Measurements from ENCODE around the gene CNN2. TPM values are rescaled to one million over a fixed set of nuclear protein-coding genes. Genes with fewer than 3 reads are reported as not detected.

CNN2 gene
- polyA plus RNA-seq, 2 of the 4 experiments (the other 2 are of a cell fraction): 31.7 to 99.3 TPM

DNA sequence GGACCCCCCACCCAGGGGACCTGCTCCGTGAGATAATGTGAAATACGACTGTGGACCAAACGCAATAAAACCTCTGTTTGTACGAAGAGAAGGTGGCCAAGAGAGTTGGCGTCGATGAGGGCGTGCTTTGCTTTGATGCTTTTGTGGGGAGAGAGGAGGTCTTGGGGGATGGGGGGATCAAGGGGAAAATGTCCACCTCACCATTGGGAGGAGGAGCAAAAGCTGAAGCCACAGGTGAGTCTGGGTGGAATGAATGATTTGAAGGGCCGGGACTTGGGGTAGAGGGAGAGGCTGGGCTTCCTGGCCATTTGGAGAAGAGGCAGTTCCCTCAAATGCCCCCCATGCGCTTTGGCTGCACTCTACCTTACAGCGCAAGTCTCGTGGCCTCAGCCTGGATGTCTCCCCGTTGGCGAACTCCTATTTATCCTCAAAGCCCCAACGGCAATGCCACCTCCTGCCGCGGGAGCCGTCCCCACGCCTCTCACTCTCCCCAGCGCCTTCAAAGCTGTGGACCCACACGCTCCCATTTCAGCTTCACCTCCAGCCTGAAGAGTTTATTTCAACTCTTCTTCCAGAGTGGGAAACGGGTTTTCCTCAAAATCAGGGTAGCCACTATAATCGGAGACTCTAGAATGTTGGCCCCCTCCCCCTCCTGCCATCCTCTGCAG, 12.7 kb downstream of the CNN2 start:
- POLR2A ChIA-PET: interaction anchor here (0.9 to 1.4 kb wide), 4 partner anchors 10 to 230 kb away, joined by 4 to 7 read pairs (median 6); partner anchors contain the start of genes CIRBP, CNN2 and RNU6-2
- CTCF ChIA-PET: interaction anchor here (1.2 to 3.0 kb wide), 3 partner anchors 9 to 74 kb away, joined by 5 to 12 read pairs (median 9); partner anchors contain the start of gene CNN2
- H3K4me3 ChIP-seq: no peak overlapping the region; the same call in 2 of the 3 replicates
- H3K4me2 ChIP-seq: peak overlapping the region; percentile 96
- FAIRE-seq (no peak), DNase-seq (ENCODE audit: low read depth in 1 of 2, low spot score in 1 of 2) (no peak), ATAC-seq (no peak)
- H3K27ac ChIP-seq: peak overlapping the region; percentile 36 to 70; a peak in 3 of 6 replicates
- 71% methylated on average over 22 of the region's 22 CpGs for WGBS (ENCODE audit: missing lambda C conversion rate)
- TF ChIP-seq EHF (CRISPR knock-in tag; IDR thresholded peaks at IDR 0.05): no peak
- TF ChIP-seq, protein P1, sequence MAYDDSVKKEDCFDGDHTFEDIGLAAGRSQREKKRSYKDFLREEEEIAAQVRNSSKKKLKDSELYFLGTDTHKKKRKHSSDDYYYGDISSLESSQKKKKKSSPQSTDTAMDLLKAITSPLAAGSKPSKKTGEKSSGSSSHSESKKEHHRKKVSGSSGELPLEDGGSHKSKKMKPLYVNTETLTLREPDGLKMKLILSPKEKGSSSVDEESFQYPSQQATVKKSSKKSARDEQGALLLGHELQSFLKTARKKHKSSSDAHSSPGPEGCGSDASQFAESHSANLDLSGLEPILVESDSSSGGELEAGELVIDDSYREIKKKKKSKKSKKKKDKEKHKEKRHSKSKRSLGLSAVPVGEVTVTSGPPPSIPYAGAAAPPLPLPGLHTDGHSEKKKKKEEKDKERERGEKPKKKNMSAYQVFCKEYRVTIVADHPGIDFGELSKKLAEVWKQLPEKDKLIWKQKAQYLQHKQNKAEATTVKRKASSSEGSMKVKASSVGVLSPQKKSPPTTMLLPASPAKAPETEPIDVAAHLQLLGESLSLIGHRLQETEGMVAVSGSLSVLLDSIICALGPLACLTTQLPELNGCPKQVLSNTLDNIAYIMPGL (CRISPR knock-in tag; IDR thresholded peaks at IDR 0.05; ENCODE audit: borderline replicate concordance): no peak
- TF ChIP-seq, protein P2, sequence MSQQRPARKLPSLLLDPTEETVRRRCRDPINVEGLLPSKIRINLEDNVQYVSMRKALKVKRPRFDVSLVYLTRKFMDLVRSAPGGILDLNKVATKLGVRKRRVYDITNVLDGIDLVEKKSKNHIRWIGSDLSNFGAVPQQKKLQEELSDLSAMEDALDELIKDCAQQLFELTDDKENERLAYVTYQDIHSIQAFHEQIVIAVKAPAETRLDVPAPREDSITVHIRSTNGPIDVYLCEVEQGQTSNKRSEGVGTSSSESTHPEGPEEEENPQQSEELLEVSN (IDR thresholded peaks at IDR 0.05; ENCODE audit: borderline replicate concordance, low read depth): no peak
- TF ChIP-seq MAZ (IDR thresholded peaks at IDR 0.05; ENCODE audit: borderline replicate concordance, low read depth, low read length): no peak
- no peak for TF ChIP-seq HOXB5 (CRISPR knock-in tag; IDR thresholded peaks at IDR 0.05)
- TF ChIP-seq, protein P3, sequence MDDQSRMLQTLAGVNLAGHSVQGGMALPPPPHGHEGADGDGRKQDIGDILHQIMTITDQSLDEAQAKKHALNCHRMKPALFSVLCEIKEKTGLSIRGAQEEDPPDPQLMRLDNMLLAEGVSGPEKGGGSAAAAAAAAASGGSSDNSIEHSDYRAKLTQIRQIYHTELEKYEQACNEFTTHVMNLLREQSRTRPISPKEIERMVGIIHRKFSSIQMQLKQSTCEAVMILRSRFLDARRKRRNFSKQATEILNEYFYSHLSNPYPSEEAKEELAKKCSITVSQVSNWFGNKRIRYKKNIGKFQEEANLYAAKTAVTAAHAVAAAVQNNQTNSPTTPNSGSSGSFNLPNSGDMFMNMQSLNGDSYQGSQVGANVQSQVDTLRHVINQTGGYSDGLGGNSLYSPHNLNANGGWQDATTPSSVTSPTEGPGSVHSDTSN (IDR thresholded peaks at IDR 0.05): no peak
- TF ChIP-seq CBX8 (IDR thresholded peaks at IDR 0.05): no peak
- no peak for TF ChIP-seq EHMT2 (IDR thresholded peaks at IDR 0.05; ENCODE audit: low read depth)
- no peak for TF ChIP-seq KDM5A (IDR thresholded peaks at IDR 0.05)
- TF ChIP-seq NFE2L2 (conservative IDR thresholded peaks at IDR 0.05; ENCODE audit: low read length): no peak
- no peak for TF ChIP-seq CHD2 (IDR thresholded peaks at IDR 0.05; ENCODE audit: low read length, partially characterized antibody)
- no peak for TF ChIP-seq KDM1A (IDR thresholded peaks at IDR 0.05; ENCODE audit: low read depth)
- no peak for TF ChIP-seq MYC (IDR thresholded peaks at IDR 0.05; ENCODE audit: borderline replicate concordance, low read length)
- TF ChIP-seq, protein P4, sequence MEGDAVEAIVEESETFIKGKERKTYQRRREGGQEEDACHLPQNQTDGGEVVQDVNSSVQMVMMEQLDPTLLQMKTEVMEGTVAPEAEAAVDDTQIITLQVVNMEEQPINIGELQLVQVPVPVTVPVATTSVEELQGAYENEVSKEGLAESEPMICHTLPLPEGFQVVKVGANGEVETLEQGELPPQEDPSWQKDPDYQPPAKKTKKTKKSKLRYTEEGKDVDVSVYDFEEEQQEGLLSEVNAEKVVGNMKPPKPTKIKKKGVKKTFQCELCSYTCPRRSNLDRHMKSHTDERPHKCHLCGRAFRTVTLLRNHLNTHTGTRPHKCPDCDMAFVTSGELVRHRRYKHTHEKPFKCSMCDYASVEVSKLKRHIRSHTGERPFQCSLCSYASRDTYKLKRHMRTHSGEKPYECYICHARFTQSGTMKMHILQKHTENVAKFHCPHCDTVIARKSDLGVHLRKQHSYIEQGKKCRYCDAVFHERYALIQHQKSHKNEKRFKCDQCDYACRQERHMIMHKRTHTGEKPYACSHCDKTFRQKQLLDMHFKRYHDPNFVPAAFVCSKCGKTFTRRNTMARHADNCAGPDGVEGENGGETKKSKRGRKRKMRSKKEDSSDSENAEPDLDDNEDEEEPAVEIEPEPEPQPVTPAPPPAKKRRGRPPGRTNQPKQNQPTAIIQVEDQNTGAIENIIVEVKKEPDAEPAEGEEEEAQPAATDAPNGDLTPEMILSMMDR (IDR thresholded peaks at IDR 0.05): no peak
- no peaks in the 10 kb centered on the region for H3K9me3 ChIP-seq
- H3K4me1 ChIP-seq: peaks cover 19% of the 10 kb centered on the region

DNA sequence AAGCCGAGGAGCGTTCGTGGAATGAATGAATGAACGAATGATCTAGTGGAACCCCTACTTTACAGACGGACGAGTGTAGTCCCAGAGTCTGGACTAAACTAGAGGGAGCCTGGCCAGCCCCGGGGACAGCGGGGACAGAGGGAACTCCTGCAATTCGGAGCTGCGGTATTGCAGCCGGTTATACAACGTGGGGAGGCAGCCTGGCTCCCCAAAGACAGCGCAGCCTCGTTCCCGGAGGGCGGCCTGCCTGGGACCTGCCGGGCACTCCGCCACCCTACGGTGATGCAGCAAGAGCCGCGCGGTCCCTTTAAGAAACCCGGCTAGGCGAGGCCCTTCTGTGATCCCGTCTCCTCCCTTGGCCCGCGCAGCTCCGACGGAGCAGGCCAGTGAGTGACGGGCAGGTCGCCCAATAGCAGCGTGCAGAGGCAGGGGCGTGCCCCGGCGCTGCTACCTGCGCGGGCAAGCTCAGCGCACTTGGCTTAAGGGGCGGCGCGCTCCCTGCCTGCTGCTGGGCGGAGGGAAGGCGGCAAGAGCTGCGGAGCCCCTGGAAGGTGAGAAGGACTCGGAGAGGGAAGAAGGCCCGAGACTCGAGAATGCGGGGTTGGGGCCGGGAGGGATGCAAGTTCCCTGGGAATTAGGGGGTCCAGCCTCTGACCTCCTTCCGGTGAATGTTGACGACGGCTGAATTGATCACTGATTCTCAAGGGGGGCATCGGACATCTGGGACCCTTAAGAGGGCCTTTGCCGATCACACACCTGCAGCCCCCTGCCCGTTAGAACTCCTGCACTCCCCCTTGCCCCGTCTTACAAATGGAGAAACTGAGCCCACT, 13.5 kb downstream of the CNN2 start, which contains the start of gene ABCA7:
TSS of gene ABCA7 (plus strand) at position 462 of the 830 bp plus-strand sequence. CDS start 1,255 bp downstream, outside the sequence.
- DNase-seq (ENCODE audit: low read depth in 1 of 2, low spot score in 1 of 2): peak; percentile 68 to 98
- FAIRE-seq: no peak
- ATAC-seq: peak; percentile 69 to 82
- peaks cover 19% of the 10 kb centered on the region for H3K4me1 ChIP-seq
- peak within 1 kb of the TSS; percentile 51 for H3K4me3 ChIP-seq
- H3K9me3 ChIP-seq: no peaks in the 10 kb centered on the region
- H3K4me2 ChIP-seq: peak within 1 kb of the TSS; percentile 96
- WGBS (ENCODE audit: missing lambda C conversion rate): 14% methylated on average over 23 of the region's 56 CpGs
- H3K27ac ChIP-seq: peak within 1 kb of the TSS; percentile 62 to 86
- POLR2A ChIA-PET: interaction anchor here (0.9 to 1.4 kb wide), 4 partner anchors 11 to 229 kb away, joined by 4 to 7 read pairs (median 6); partner anchors contain the start of genes CIRBP, CNN2 and RNU6-2
- CTCF ChIA-PET: interaction anchor here (1.2 to 3.0 kb wide), 4 partner anchors 9 to 73 kb away, joined by 3 to 12 read pairs (median 7); partner anchors contain the start of gene CNN2
- TF ChIP-seq HOXB13 (CRISPR knock-in tag; IDR thresholded peaks at IDR 0.05; ENCODE audit: low read depth): no peak
- TF ChIP-seq CBX8 (IDR thresholded peaks at IDR 0.05): no peak
- TF ChIP-seq FOSB (CRISPR knock-in tag; IDR thresholded peaks at IDR 0.05): peak; percentile 68
- TF ChIP-seq, protein P5, sequence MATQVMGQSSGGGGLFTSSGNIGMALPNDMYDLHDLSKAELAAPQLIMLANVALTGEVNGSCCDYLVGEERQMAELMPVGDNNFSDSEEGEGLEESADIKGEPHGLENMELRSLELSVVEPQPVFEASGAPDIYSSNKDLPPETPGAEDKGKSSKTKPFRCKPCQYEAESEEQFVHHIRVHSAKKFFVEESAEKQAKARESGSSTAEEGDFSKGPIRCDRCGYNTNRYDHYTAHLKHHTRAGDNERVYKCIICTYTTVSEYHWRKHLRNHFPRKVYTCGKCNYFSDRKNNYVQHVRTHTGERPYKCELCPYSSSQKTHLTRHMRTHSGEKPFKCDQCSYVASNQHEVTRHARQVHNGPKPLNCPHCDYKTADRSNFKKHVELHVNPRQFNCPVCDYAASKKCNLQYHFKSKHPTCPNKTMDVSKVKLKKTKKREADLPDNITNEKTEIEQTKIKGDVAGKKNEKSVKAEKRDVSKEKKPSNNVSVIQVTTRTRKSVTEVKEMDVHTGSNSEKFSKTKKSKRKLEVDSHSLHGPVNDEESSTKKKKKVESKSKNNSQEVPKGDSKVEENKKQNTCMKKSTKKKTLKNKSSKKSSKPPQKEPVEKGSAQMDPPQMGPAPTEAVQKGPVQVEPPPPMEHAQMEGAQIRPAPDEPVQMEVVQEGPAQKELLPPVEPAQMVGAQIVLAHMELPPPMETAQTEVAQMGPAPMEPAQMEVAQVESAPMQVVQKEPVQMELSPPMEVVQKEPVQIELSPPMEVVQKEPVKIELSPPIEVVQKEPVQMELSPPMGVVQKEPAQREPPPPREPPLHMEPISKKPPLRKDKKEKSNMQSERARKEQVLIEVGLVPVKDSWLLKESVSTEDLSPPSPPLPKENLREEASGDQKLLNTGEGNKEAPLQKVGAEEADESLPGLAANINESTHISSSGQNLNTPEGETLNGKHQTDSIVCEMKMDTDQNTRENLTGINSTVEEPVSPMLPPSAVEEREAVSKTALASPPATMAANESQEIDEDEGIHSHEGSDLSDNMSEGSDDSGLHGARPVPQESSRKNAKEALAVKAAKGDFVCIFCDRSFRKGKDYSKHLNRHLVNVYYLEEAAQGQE (IDR thresholded peaks at IDR 0.05): no peak
- peak in 1 of 2 experiments; percentile 54; a peak in 1 of 5 replicates for TF ChIP-seq JUN (IDR thresholded peaks at IDR 0.05)
- TF ChIP-seq, protein P6, sequence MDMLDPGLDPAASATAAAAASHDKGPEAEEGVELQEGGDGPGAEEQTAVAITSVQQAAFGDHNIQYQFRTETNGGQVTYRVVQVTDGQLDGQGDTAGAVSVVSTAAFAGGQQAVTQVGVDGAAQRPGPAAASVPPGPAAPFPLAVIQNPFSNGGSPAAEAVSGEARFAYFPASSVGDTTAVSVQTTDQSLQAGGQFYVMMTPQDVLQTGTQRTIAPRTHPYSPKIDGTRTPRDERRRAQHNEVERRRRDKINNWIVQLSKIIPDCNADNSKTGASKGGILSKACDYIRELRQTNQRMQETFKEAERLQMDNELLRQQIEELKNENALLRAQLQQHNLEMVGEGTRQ (IDR thresholded peaks at IDR 0.05): peak; percentile 28; the same call in 1 of the 2 replicates
- TF ChIP-seq CHD4 (IDR thresholded peaks at IDR 0.05; ENCODE audit: borderline replicate concordance): no peak
- TF ChIP-seq, protein P2 (IDR thresholded peaks at IDR 0.05; ENCODE audit: borderline replicate concordance, low read depth): 0 out of 2 replicates have a peak, but pooled peaks have one; percentile 33
- TF ChIP-seq SMC3 (IDR thresholded peaks at IDR 0.05): no peak
- 0 out of 2 replicates have a peak, but pooled peaks have one; percentile 32 for TF ChIP-seq RARB (CRISPR knock-in tag; IDR thresholded peaks at IDR 0.05)
